ENCODE data around the gene MBTPS2.
"Not testable (repeated sequence)": the region's sequence is repeated elsewhere in the genome, so short reads cannot be mapped to it uniquely, and the experiment has no call there.

Gene MBTPS2

DNA sequence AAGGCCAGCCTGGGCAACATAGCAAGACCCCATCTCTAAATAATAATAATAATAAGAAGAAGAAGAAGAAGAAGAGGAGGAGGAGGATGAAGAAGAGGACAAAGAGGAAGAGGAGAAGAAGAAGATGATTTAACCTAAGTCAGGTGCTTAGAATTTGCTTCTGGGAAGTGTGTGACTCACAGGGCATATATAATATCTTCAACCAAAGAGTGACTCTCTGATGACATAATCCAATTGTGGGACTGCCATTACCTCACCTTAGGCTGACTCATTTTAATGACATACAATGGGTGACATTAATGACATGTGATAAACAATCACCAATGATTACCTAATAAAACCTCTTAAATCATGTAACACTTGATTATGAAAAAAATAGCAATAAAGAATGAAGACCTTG, 32.7 kb upstream of the MBTPS2 start:
- no peak for DNase-seq (ENCODE audit: extremely low read depth, low read depth)
- TF ChIP-seq, protein P1, sequence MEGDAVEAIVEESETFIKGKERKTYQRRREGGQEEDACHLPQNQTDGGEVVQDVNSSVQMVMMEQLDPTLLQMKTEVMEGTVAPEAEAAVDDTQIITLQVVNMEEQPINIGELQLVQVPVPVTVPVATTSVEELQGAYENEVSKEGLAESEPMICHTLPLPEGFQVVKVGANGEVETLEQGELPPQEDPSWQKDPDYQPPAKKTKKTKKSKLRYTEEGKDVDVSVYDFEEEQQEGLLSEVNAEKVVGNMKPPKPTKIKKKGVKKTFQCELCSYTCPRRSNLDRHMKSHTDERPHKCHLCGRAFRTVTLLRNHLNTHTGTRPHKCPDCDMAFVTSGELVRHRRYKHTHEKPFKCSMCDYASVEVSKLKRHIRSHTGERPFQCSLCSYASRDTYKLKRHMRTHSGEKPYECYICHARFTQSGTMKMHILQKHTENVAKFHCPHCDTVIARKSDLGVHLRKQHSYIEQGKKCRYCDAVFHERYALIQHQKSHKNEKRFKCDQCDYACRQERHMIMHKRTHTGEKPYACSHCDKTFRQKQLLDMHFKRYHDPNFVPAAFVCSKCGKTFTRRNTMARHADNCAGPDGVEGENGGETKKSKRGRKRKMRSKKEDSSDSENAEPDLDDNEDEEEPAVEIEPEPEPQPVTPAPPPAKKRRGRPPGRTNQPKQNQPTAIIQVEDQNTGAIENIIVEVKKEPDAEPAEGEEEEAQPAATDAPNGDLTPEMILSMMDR (IDR thresholded peaks at IDR 0.05; ENCODE audit: low read depth, low read length, missing control alignments), result no peak
- no peak overlapping the region for H3K4me3 ChIP-seq (replicated peaks; ENCODE audit: low read depth, low read length)

DNA sequence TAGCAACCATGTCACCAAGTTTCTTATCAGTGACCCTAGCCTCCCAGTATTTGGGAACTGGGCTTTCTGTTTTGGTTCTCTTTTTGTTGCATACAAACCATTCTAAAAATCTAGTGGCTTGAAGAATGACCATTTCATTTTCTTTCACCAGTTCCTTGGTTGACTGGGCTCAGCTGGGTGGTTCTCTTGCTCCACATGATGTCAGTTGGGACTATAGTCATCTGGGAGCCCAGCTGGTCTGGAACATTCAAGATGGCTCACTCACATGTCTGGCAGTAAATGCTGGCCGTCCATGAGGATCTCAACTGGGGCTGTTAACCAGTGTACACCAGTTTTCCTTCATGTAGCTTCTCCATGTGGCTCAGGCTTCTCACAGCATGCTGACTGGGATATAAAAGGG, 27.6 kb upstream of the MBTPS2 start:
- no peak for DNase-seq (ENCODE audit: extremely low read depth, low read depth)
- no peak overlapping the region for H3K4me3 ChIP-seq (replicated peaks; ENCODE audit: low read depth, low read length)
- TF ChIP-seq, protein P1 (IDR thresholded peaks at IDR 0.05; ENCODE audit: low read depth, low read length, missing control alignments), result no peak

DNA sequence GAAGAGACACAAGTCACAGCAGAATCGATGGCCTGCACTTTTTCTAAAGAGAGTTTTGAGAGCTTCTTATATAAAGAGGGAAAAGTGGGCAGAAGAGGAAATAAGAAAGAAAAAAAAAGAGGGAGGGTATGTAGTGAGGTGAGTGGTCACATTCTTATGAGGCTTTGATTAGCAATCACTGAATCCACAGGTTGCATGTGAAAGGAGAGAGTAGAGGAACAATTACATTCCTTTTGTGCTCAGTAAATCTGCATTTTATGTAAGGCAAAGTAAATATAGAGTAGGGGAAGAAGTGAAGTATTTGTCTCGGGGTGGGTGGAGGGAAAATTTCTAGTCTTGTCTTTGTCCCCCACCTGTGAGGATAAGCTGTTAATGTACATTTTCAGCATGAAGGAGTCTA, 26.8 kb upstream of the MBTPS2 start:
- DNase-seq (ENCODE audit: extremely low read depth, low read depth), result no peak
- H3K4me3 ChIP-seq (replicated peaks; ENCODE audit: low read depth, low read length), result no peak overlapping the region
- TF ChIP-seq, protein P1 (IDR thresholded peaks at IDR 0.05; ENCODE audit: low read depth, low read length, missing control alignments), result no peak

GRCh38 chrX:21813612-21814368, 25.6 kb upstream of the MBTPS2 start:
- no peak for DNase-seq (ENCODE audit: extremely low read depth, low read depth)
- TF ChIP-seq, protein P1 (IDR thresholded peaks at IDR 0.05; ENCODE audit: low read depth, low read length, missing control alignments), result no peak
- H3K4me3 ChIP-seq (replicated peaks; ENCODE audit: low read depth, low read length), result no peak overlapping the region

GRCh38 chrX:21816136-21816535, 23.3 kb upstream of the MBTPS2 start:
- DNase-seq (ENCODE audit: extremely low read depth, low read depth), result no peak
- no peak overlapping the region for H3K4me3 ChIP-seq (replicated peaks; ENCODE audit: low read depth, low read length)
- TF ChIP-seq, protein P1 (IDR thresholded peaks at IDR 0.05; ENCODE audit: low read depth, low read length, missing control alignments), result no peak

GRCh38 chrX:21820170-21820569, 19.2 kb upstream of the MBTPS2 start:
- not testable (repeated sequence) for H3K4me3 ChIP-seq (replicated peaks; ENCODE audit: low read depth, low read length); DNase-seq (ENCODE audit: extremely low read depth, low read depth)

GRCh38 chrX:21821875-21822274, 17.5 kb upstream of the MBTPS2 start:
- TF ChIP-seq, protein P1 (IDR thresholded peaks at IDR 0.05; ENCODE audit: low read depth, low read length, missing control alignments), result no peak
- DNase-seq (ENCODE audit: extremely low read depth, low read depth), result no peak
- H3K4me3 ChIP-seq (replicated peaks; ENCODE audit: low read depth, low read length), result no peak overlapping the region

All from HFF-Myc (cell line).